ENCODE data around the gene LBX1. TPM values are rescaled to one million over a fixed set of nuclear protein-coding genes. Genes with fewer than 3 reads are reported as not detected.

The LBX1 gene
- total and polyA plus RNA-seq, 5 experiments from 2014 or later = not detected

- Mint-ChIP-seq H3K9me3 (no peaks in the 10 kb centered on the region), H3K4me1 (peaks cover 8 to 21% (median 13%) of the 10 kb centered on the region in 4 donors)
These were observed 8.9 kb upstream of the LBX1 start for GRCh38 chr10:101237982-101238731.

GRCh38 chr10:101237081-101237981, 8.1 kb upstream of the LBX1 start:
- H3K9me3 Mint-ChIP-seq = no peaks in the 10 kb centered on the region
- peaks cover 42 to 86% (median 67%) of the 10 kb centered on the region in 5 donors for H3K27me3 Mint-ChIP-seq
- ATAC-seq = peak; percentile 23 to 32
- DNase-seq = no peak
- POLR2A ChIA-PET = no interaction called here
- H3K4me1 Mint-ChIP-seq = peaks cover 8 to 21% (median 13%) of the 10 kb centered on the region in 4 donors
- H3K36me3 Mint-ChIP-seq = peaks cover 0 to 2% (median 0%) of the 10 kb centered on the region in 3 donors
- H3K27ac Mint-ChIP-seq = peak overlapping the region in 2 of 10 donors; percentile 18 to 31
- H3K4me3 Mint-ChIP-seq = peak overlapping the region; percentile 27 to 87 (median 72)

More at GRCh38 chr10:101237982-101238731, 8.9 kb upstream of the LBX1 start:
- no peak for ATAC-seq
- H3K27me3 Mint-ChIP-seq = peaks cover 40 to 85% (median 66%) of the 10 kb centered on the region in 5 donors
- H3K27ac Mint-ChIP-seq = no peak overlapping the region
- no peak for DNase-seq
- H3K36me3 Mint-ChIP-seq = peaks cover 0 to 2% (median 0%) of the 10 kb centered on the region in 3 donors
- peak overlapping the region in 4 of 10 donors; percentile 10 to 80 (median 52) for H3K4me3 Mint-ChIP-seq
- POLR2A ChIA-PET = no interaction called here

GRCh38 chr10:101236376-101237080, 7.3 kb upstream of the LBX1 start:
- no peak for DNase-seq
- Mint-ChIP-seq H3K9me3 (no peaks in the 10 kb centered on the region), H3K4me1 (peaks cover 10 to 21% (median 13%) of the 10 kb centered on the region in 4 donors), H3K27me3 (peaks cover 50 to 93% (median 74%) of the 10 kb centered on the region in 5 donors), H3K4me3 (peak overlapping the region in 9 of 10 donors; percentile 27 to 87 (median 69)), H3K27ac (peak overlapping the region in 1 of 10 donors; percentile 18), H3K36me3 (peaks cover 0 to 2% (median 0%) of the 10 kb centered on the region in 3 donors)
- peak; percentile 20 to 30 for ATAC-seq
- POLR2A ChIA-PET = no interaction called here

- Mint-ChIP-seq H3K4me1 (peaks cover 10 to 21% (median 13%) of the 10 kb centered on the region in 4 donors), H3K27me3 (peaks cover 55 to 93% (median 75%) of the 10 kb centered on the region in 5 donors), H3K36me3 (peaks cover 0 to 2% (median 0%) of the 10 kb centered on the region in 3 donors), H3K27ac (no peak overlapping the region), H3K4me3 (peak overlapping the region in 4 of 10 donors; percentile 39 to 83 (median 58)), H3K9me3 (no peaks in the 10 kb centered on the region)
- DNase-seq = no peak
- no peak for ATAC-seq
- POLR2A ChIA-PET = no interaction called here
These were observed 6.5 kb upstream of the LBX1 start for GRCh38 chr10:101235766-101236165.

GRCh38 chr10:101234333-101234732, 5.1 kb upstream of the LBX1 start:
- Mint-ChIP-seq H3K9me3 (no peaks in the 10 kb centered on the region), H3K4me3 (no peak overlapping the region), H3K4me1 (peaks cover 10 to 32% (median 17%) of the 10 kb centered on the region in 4 donors), H3K27ac (no peak overlapping the region), H3K27me3 (peaks cover 55 to 96% (median 68%) of the 10 kb centered on the region in 5 donors), H3K36me3 (peaks cover 0 to 3% (median 0%) of the 10 kb centered on the region in 3 donors)
- DNase-seq = no peak
- POLR2A ChIA-PET = no interaction called here
- ATAC-seq = no peak

GRCh38 chr10:101233863-101234262, 4.6 kb upstream of the LBX1 start:
- Mint-ChIP-seq H3K9me3 (no peaks in the 10 kb centered on the region), H3K36me3 (peaks cover 0 to 6% (median 0%) of the 10 kb centered on the region in 3 donors), H3K4me1 (peaks cover 13 to 37% (median 21%) of the 10 kb centered on the region in 4 donors), H3K4me3 (no peak overlapping the region), H3K27ac (no peak overlapping the region), H3K27me3 (peaks cover 56 to 96% (median 67%) of the 10 kb centered on the region in 5 donors)
- no peak for ATAC-seq
- POLR2A ChIA-PET = no interaction called here
- DNase-seq = no peak

- Mint-ChIP-seq H3K36me3 (peaks cover 0 to 6% (median 0%) of the 10 kb centered on the region in 3 donors), H3K4me1 (peaks cover 13 to 38% (median 21%) of the 10 kb centered on the region in 4 donors), H3K9me3 (no peaks in the 10 kb centered on the region), H3K27me3 (peaks cover 56 to 95% (median 67%) of the 10 kb centered on the region in 5 donors), H3K27ac (no peak overlapping the region), H3K4me3 (no peak overlapping the region)
- ATAC-seq = no peak
- POLR2A ChIA-PET = no interaction called here
- DNase-seq = no peak
These were observed 4.2 kb upstream of the LBX1 start for GRCh38 chr10:101233443-101233842.

- POLR2A ChIA-PET = no interaction called here
- Mint-ChIP-seq H3K4me1 (peaks cover 12 to 39% (median 23%) of the 10 kb centered on the region in 4 donors), H3K36me3 (peaks cover 0 to 6% (median 0%) of the 10 kb centered on the region in 3 donors), H3K4me3 (peak overlapping the region in 1 of 10 donors; percentile 4), H3K27ac (no peak overlapping the region), H3K27me3 (peaks cover 54 to 97% (median 69%) of the 10 kb centered on the region in 5 donors), H3K9me3 (no peaks in the 10 kb centered on the region)
- ATAC-seq (no peak), DNase-seq (no peak)
These were observed 2.8 kb upstream of the LBX1 start for GRCh38 chr10:101231912-101232689.

- DNase-seq (no peak), ATAC-seq (no peak)
- POLR2A ChIA-PET = no interaction called here
- Mint-ChIP-seq H3K27me3 (peaks cover 55 to 97% (median 71%) of the 10 kb centered on the region in 5 donors), H3K27ac (peak overlapping the region in 1 of 10 donors; percentile 68), H3K9me3 (no peaks in the 10 kb centered on the region), H3K4me1 (peaks cover 14 to 41% (median 24%) of the 10 kb centered on the region in 4 donors), H3K4me3 (peak overlapping the region in 1 of 10 donors; percentile 21), H3K36me3 (peaks cover 0 to 3% (median 0%) of the 10 kb centered on the region in 3 donors)
These were observed 1.8 kb upstream of the LBX1 start for GRCh38 chr10:101231092-101231491.

- peaks cover 17 to 44% (median 30%) of the 10 kb centered on the region in 4 donors for H3K4me1 Mint-ChIP-seq
These were observed 1.1 kb upstream of the LBX1 start for GRCh38 chr10:101230183-101230917.

GRCh38 chr10:101228966-101229265, 347 bp downstream of the LBX1 start:
- Mint-ChIP-seq H3K9me3 (peaks cover 0 to 2% (median 0%) of the 10 kb centered on the region in 9 donors), H3K4me1 (peaks cover 24 to 56% (median 38%) of the 10 kb centered on the region in 4 donors), H3K4me3 (peak overlapping the region in 8 of 10 donors; percentile 14 to 85 (median 70)), H3K36me3 (peaks cover 0 to 4% (median 3%) of the 10 kb centered on the region in 3 donors), H3K27ac (no peak overlapping the region), H3K27me3 (peaks cover 50 to 97% (median 66%) of the 10 kb centered on the region in 5 donors)
- ATAC-seq = no peak
- POLR2A ChIA-PET = no interaction called here
- DNase-seq = no peak

More at GRCh38 chr10:101230183-101230917, 1.1 kb upstream of the LBX1 start:
- H3K27ac Mint-ChIP-seq = peak overlapping the region in 1 of 10 donors; percentile 68
- peak overlapping the region in 8 of 10 donors; percentile 7 to 76 (median 45) for H3K4me3 Mint-ChIP-seq
- H3K36me3 Mint-ChIP-seq = peaks cover 0 to 3% (median 0%) of the 10 kb centered on the region in 3 donors
- no peak for ATAC-seq
- peaks cover 54 to 97% (median 68%) of the 10 kb centered on the region in 5 donors for H3K27me3 Mint-ChIP-seq
- no peak for DNase-seq
- POLR2A ChIA-PET = interaction anchor here (0.5 kb wide), 1 partner anchor 313 kb away, joined by 3 read pairs; no protein-coding TSS in a partner anchor
- no peaks in the 10 kb centered on the region for H3K9me3 Mint-ChIP-seq
